HepG2 (cell line): ENCODE results near the gene UPB1. TPM values are rescaled to one million over a fixed set of nuclear protein-coding genes. Genes with fewer than 3 reads are reported as not detected.
A peak's percentile ranks its signal among the peaks of the same experiment; 100 is the strongest.

ENCODE experiments used
- DMAP1 ChIP-seq: IDR thresholded peaks from 2 replicates; pipeline ENCODE4 v1.6.1; 2016
- FOXK2 ChIP-seq: fragments of 450-650 bp; IDR thresholded peaks from 2 replicates; pipeline ENCODE4 v1.6.1; 2016
- GATAD1 ChIP-seq: IDR thresholded peaks from 2 replicates; pipeline ENCODE4 v1.6.1; 2016; ENCODE audit warnings: missing genetic modification reagents, missing compliant biosample characterization
- HCFC1 ChIP-seq: fragments of 150-350 bp; IDR thresholded peaks from 2 replicates; pipeline ENCODE4 v1.6.1; 2014; ENCODE audit warnings: low read depth, low read length
- MED1 ChIP-seq: sonication (generic); formaldehyde crosslinking; IDR thresholded peaks from 2 replicates; pipeline ENCODE4 v1.4.0; 2020; ENCODE audit warnings: missing genetic modification reagents
- MTA3 ChIP-seq: sonication (generic); formaldehyde crosslinking; IDR thresholded peaks from 2 replicates; pipeline ENCODE4 v1.4.0; 2020; ENCODE audit warnings: missing genetic modification reagents
- RERE ChIP-seq: IDR thresholded peaks from 2 replicates; pipeline ENCODE4 v1.6.1; 2016; ENCODE audit warnings: low read depth, missing genetic modification reagents, missing compliant biosample characterization
- RNF2 ChIP-seq: fragments of 450-650 bp; conservative IDR thresholded peaks from 2 replicates; pipeline ENCODE4 v1.6.1; 2016; ENCODE audit warnings: low read depth
- SAFB2 ChIP-seq: sonication (generic); formaldehyde crosslinking; IDR thresholded peaks from 2 replicates; pipeline ENCODE4 v1.5.1; 2020; ENCODE audit warnings: missing genetic modification reagents, low read depth, mild to moderate bottlenecking, borderline replicate concordance
- SAP130 ChIP-seq: IDR thresholded peaks from 2 replicates; pipeline ENCODE4 v1.6.1; 2016; ENCODE audit warnings: low read depth
- SOX13 ChIP-seq, 3 experiments: fragments of 450-650 bp in 1 of 3; sonication (generic) in 1 of 3; formaldehyde crosslinking in 1 of 3; IDR thresholded peaks in 2 of 3; conservative IDR thresholded peaks in 1 of 3; 2 replicates each; pipeline versions ENCODE4 v1.5.0 to v1.6.1; 2016 to 2020; ENCODE audit warnings: antibody characterized with exemption in 1 of 3, mild to moderate bottlenecking in 1 of 3, missing compliant biosample characterization in 1 of 3, missing genetic modification reagents in 1 of 3, moderate library complexity in 1 of 3
- TBX2 ChIP-seq: sonication (generic); formaldehyde crosslinking; IDR thresholded peaks from 2 replicates; pipeline ENCODE4 v1.5.0; 2020; ENCODE audit warnings: missing genetic modification reagents, mild to moderate bottlenecking, borderline replicate concordance
- TEAD2 ChIP-seq: sonication (generic); formaldehyde crosslinking; IDR thresholded peaks from 2 replicates; pipeline ENCODE4 v1.9.0; 2021; ENCODE audit warnings: missing genetic modification reagents
- THYN1 ChIP-seq: sonication (generic); formaldehyde crosslinking; IDR thresholded peaks from 2 replicates; pipeline ENCODE4 v1.8.1; 2023; ENCODE audit warnings: low read depth, mild to moderate bottlenecking, moderate library complexity, missing genetic modification reagents, borderline replicate concordance
- ZBTB7A ChIP-seq: sonication (generic); formaldehyde crosslinking; IDR thresholded peaks from 2 replicates; pipeline ENCODE4 v1.8.0; 2022; ENCODE audit warnings: mild to moderate bottlenecking, missing genetic modification reagents
- ZMYM4 ChIP-seq: sonication (generic); formaldehyde crosslinking; IDR thresholded peaks from 2 replicates; pipeline ENCODE4 v1.8.1; 2023; ENCODE audit warnings: mild to moderate bottlenecking, missing genetic modification reagents
- polyA plus RNA-seq, 8 experiments: library from polyadenylated mRNA; depleted of rRNA in 3 of 8; stranded (reverse) in 7 of 8; unstranded in 1 of 8; fragments of >200 nt; fragmentation: Illumina TruSeq in 4 of 8; extraction: Trizol in 4 of 8; gene quantifications; 2 replicates each; pipeline versions ENCODE4 v1.2.1 to v1.2.3, GENCODE V29; 2011 to 2016; ENCODE audit warnings: low read depth in 4 of 8, missing spikeins in 1 of 8, mixed read lengths in 1 of 8; ENCODE audit not compliant: insufficient read depth in 1 of 8
- total RNA-seq, 5 experiments: library from RNA; depleted of rRNA; stranded (reverse); fragments of >200 nt; fragmentation: Illumina TruSeq; extraction: Trizol; gene quantifications; 2 replicates each; pipeline ENCODE4 v1.2.3, GENCODE V29; 2016; ENCODE audit warnings: low read depth in 1 of 5
- TF ChIP-seq, protein P1 (sequence below): sonication (generic); formaldehyde crosslinking; IDR thresholded peaks from 2 replicates; pipeline ENCODE4 v1.5.0; 2020; ENCODE audit warnings: missing genetic modification reagents
- TF ChIP-seq, protein P2 (sequence below): sonication (generic); formaldehyde crosslinking; IDR thresholded peaks from 2 replicates; pipeline ENCODE4 v1.4.0; 2020; ENCODE audit warnings: missing genetic modification reagents
- TF ChIP-seq, protein P3 (sequence below): sonication (generic); formaldehyde crosslinking; IDR thresholded peaks from 2 replicates; pipeline ENCODE4 v1.8.0; 2022; ENCODE audit warnings: missing genetic modification reagents, mild to moderate bottlenecking, inconsistent platforms, borderline replicate concordance

The UPB1 gene
- total and polyA plus RNA-seq, 2 of the 13 experiments (the other 11 are each of a cell fraction or from before 2014, with no cell fraction given): 0.38 to 1.2 TPM

GRCh38 chr22:24564376-24565058 lies 69.4 kb downstream of the UPB1 start (continued):
- TF ChIP-seq, protein P1, sequence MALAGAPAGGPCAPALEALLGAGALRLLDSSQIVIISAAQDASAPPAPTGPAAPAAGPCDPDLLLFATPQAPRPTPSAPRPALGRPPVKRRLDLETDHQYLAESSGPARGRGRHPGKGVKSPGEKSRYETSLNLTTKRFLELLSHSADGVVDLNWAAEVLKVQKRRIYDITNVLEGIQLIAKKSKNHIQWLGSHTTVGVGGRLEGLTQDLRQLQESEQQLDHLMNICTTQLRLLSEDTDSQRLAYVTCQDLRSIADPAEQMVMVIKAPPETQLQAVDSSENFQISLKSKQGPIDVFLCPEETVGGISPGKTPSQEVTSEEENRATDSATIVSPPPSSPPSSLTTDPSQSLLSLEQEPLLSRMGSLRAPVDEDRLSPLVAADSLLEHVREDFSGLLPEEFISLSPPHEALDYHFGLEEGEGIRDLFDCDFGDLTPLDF (CRISPR knock-in tag): no peak
- TF ChIP-seq RERE (CRISPR knock-in tag): no peak
- no peak for TF ChIP-seq ZBTB7A
- TF ChIP-seq TEAD2 (CRISPR knock-in tag): no peak
- no peak for TF ChIP-seq MTA3 (CRISPR knock-in tag)
- TF ChIP-seq, protein P2, sequence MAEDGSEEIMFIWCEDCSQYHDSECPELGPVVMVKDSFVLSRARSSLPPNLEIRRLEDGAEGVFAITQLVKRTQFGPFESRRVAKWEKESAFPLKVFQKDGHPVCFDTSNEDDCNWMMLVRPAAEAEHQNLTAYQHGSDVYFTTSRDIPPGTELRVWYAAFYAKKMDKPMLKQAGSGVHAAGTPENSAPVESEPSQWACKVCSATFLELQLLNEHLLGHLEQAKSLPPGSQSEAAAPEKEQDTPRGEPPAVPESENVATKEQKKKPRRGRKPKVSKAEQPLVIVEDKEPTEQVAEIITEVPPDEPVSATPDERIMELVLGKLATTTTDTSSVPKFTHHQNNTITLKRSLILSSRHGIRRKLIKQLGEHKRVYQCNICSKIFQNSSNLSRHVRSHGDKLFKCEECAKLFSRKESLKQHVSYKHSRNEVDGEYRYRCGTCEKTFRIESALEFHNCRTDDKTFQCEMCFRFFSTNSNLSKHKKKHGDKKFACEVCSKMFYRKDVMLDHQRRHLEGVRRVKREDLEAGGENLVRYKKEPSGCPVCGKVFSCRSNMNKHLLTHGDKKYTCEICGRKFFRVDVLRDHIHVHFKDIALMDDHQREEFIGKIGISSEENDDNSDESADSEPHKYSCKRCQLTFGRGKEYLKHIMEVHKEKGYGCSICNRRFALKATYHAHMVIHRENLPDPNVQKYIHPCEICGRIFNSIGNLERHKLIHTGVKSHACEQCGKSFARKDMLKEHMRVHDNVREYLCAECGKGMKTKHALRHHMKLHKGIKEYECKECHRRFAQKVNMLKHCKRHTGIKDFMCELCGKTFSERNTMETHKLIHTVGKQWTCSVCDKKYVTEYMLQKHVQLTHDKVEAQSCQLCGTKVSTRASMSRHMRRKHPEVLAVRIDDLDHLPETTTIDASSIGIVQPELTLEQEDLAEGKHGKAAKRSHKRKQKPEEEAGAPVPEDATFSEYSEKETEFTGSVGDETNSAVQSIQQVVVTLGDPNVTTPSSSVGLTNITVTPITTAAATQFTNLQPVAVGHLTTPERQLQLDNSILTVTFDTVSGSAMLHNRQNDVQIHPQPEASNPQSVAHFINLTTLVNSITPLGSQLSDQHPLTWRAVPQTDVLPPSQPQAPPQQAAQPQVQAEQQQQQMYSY (CRISPR knock-in tag): no peak
- TF ChIP-seq DMAP1 (CRISPR knock-in tag): no peak
- no peak for TF ChIP-seq RNF2
- TF ChIP-seq HCFC1: no peak
- no peak for TF ChIP-seq SOX13 (IDR thresholded peaks at IDR 0.05)
- TF ChIP-seq SOX13 (CRISPR knock-in tag; conservative IDR thresholded peaks at IDR 0.05 in 1 of 2, IDR thresholded peaks at IDR 0.05 in 1 of 2): peak in 1 of 2 experiments; percentile 30; a peak in 1 of 4 replicates
- TF ChIP-seq ZMYM4 (CRISPR knock-in tag): 0 out of 2 replicates have a peak, but pooled peaks have one; percentile 53
- TF ChIP-seq FOXK2: no peak
- 0 out of 2 replicates have a peak, but pooled peaks have one; percentile 23 for TF ChIP-seq TBX2
- TF ChIP-seq GATAD1 (CRISPR knock-in tag): no peak
- TF ChIP-seq, protein P3, sequence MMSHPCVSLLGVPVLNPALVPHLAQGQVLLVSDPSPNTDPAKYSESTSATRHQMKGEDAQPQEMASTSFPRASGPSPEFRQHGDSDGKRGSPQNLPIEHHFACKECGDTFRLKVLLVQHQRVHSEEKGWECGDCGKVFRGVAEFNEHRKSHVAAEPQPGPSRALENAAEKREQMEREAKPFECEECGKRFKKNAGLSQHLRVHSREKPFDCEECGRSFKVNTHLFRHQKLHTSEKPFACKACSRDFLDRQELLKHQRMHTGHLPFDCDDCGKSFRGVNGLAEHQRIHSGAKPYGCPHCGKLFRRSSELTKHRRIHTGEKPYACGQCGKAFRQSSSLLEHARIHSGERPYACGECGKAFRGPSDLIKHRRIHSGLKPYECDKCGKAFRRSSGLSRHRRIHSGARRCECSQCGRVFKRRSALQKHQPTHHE: no peak
- TF ChIP-seq THYN1: no peak
- TF ChIP-seq MED1 (CRISPR knock-in tag): 0 out of 2 replicates have a peak, but pooled peaks have one; percentile 33
- TF ChIP-seq SAFB2 (CRISPR knock-in tag): no peak
- peak; percentile 58 for TF ChIP-seq SAP130
